SK-N-DZ (cell line): ENCODE data around the gene ATF7.
"Not testable (repeated sequence)": the region's sequence is repeated elsewhere in the genome, so short reads cannot be mapped to it uniquely, and the experiment has no call there.

Experiments
- DNase-seq: peaks from one replicate; pipeline ENCODE4 v3.0.0-alpha.2; 2015; ENCODE audit warnings: low spot score

Gene ATF7

DNA sequence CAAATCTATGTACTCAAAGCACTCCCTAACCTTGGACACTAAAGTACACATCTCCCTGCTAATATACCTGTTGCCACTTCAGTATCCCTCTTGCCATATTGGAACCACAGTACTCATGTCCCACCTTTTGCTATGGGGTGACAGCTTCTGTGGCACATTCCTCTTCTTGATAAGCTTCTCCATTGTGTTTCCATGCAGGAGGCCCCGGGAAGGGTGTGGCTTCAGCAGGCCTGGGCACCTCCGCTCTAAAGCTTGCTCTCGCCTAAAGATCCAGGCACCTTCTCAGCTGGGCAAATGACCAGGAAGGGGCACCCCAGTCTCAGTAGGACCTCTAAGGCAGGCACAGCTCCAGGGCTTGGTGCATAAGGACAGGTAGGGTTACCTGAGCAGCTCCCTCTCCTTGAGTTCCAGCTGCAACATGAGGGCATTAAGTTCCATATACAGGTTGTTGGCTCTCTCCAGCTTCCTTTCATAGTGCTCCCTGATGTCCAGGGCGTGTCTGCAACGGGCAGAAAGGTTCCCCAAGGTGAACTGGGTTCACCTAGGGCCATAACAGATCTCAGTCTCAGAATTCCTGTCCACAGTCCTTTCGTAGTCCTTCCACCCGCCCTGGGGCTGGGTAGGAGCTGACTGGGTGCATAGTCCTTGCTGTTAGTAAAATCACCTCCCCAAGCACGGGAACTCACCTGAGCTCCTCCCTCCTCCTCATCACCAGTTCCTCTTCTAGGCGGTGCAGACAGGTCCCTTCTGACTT is 142.8 kb downstream of the ATF7 start:
- DNase-seq, result no peak

- no peak for DNase-seq
Measured at GRCh38 chr12:53482626-53483168, 143.5 kb downstream of the ATF7 start.

GRCh38 chr12:53481939-53482586 is 144.1 kb downstream of the ATF7 start:
- DNase-seq, result no peak

- not testable (repeated sequence) for DNase-seq
Measured at GRCh38 chr12:53481458-53481857, 144.7 kb downstream of the ATF7 start.

- DNase-seq, result no peak
Measured at GRCh38 chr12:53480491-53481442, 145.4 kb downstream of the ATF7 start.

DNA sequence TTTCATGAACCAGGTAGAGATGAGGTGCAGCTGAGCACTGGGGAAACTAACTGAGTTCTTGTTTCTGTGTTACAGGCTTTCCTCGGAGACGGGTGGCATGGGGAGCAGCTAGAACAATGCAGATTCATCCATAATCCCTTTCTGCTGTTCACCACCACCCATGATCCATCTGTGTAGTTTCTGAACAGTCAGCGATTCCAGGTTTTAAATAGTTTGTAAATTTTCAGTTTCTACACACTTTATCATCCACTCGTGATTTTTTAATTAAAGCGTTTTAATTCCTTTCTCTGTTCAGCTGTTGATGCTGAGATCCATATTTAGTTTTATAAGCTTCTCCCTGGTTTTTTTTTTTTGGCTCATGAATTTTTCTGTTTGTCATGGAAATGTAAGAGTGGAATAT is 146.9 kb downstream of the ATF7 start:
- DNase-seq, result no peak

- no peak for DNase-seq
Measured at GRCh38 chr12:53478865-53479264, 147.3 kb downstream of the ATF7 start.

DNA sequence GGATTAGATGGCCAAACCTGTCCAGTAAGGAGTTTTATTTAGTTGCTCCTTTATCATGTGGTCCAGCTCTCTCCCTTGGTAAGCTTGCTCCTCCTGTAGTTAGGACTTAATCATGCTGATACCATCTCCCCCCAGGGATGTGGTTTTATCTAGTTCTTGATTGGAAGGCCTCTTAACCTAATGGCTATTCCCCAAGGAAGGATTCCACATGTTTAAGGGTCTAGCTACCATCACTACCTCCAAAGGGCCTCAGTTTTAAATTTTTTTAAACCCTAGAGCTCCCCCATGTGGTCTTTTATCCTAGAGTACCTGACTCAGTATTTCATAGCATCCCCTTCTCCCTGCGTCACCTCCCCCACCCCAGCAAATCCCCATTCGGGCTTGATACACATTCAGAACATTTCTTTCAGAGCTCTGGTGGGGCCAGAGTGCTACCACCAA is 149.4 kb downstream of the ATF7 start:
- peak; percentile 74 for DNase-seq

DNA sequence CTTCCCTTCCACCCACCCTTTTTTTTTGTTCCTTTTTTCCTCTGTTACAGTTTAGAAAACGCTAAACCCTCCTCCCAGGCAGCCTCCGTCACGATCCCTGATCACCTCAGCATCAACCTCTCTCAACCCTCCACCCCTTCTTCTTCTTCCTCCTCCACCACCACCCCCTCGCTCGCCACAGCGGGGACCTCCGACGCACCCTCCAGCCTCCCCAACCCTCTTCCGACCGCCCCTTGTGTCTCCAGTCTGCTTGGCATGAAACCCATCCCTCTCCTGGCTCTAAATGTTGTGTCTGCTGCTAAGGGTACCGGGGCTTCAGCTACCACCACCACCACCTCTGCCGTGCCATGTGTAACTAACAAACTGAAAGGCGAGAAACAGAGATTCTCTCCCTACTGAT is 151.4 kb downstream of the ATF7 start:
- no peak for DNase-seq

- no peak for DNase-seq
Measured at GRCh38 chr12:53474077-53474476, 152.1 kb downstream of the ATF7 start.

- DNase-seq, result no peak
Measured at GRCh38 chr12:53472056-53472582, 154.1 kb downstream of the ATF7 start.

GRCh38 chr12:53468282-53468681 is 157.9 kb downstream of the ATF7 start:
- DNase-seq, result no peak

DNA sequence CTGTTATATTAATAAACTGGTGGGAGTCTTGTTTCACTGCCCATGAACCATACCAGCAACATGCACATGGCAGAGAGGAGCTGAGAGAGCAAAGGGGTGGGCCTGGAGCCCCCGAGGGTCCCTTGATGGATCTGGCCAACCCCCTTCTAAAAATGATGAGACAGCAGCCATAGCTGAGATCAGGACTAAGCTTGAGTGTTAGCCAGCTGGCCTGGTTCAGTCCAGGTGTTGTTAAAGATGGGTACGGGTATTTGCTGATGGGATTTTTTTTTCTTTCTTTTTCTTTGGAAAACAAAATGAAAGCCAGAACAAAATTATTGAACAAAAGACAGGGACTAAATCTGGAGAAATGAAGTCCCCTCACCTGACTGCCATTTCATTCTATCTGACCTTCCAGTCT is 158.3 kb downstream of the ATF7 start:
- DNase-seq, result no peak

GRCh38 chr12:53467082-53467481 is 159.1 kb downstream of the ATF7 start:
- no peak for DNase-seq

- no peak for DNase-seq
Measured at GRCh38 chr12:53466640-53467039, 159.5 kb downstream of the ATF7 start.

GRCh38 chr12:53465679-53466078 is 160.5 kb downstream of the ATF7 start:
- DNase-seq, result no peak

DNA sequence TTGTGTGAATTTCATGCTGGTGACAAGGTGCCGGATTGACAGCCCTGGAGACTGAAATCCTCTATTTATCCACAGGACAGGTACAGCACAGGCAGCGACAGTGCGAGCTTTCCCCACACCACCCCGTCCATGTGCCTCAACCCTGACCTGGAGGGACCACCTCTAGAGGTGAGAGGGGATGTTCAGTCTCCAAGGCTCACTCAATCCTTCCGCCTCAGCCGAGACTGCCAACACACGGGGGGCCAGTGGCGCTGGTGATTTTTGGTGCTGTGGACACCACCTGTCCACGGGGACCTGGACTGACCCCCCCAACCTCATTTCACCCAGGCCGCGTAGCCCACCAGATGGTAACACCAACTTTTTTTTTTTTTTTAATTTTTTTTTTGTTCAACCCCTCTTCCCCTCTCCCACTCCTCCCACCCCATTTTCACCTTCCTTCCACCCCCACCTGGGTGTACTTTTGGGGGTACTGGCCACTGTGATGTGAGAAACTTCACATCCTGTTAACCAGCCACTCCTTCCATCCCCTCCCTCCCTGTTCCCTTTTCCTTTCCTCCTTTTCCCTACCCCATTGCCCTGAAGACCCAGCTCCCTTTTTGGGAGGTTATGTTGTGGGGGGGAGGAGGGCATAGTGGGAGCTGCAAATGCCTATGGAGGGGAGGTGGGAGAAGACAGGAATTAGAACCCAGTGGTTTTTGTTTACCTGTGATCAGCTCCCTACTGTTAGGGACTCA is 161.3 kb downstream of the ATF7 start:
- no peak for DNase-seq

DNA sequence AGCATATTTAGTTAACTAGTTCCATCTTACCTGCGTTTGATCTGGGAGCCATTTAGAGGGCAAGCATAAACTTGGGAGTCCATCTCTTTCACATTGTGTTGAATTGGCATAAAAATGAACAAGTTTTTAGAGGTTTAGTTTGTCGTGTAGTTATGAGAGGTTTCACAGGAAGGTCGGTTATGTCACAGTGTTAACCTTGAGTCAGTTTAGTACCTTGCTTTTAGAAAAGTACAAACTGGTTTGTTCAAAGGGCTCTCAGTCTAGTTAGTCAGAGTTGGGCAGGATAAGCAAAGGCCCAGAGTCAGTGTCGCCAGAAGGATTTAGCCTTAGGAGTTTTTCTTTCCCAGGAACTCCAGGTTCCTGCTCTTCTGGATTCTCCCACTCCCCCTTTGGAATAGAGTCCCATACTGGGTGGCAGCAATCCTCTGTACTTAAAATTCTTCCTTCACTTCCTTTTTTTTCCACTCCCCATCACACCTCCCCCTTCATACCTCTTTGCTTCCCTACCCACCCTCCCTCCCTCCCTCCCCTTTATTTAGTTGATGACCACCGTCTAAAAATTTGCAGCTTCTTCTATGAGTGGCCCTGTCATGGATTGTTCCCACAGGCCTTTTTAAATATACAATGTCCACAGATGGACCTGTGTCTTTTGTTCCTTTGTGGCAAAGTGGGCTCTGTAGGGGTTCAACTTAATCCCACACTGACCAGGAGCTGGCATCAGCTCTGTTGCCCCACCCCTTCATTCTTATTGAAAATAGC is 162.2 kb downstream of the ATF7 start:
- no peak for DNase-seq

DNA sequence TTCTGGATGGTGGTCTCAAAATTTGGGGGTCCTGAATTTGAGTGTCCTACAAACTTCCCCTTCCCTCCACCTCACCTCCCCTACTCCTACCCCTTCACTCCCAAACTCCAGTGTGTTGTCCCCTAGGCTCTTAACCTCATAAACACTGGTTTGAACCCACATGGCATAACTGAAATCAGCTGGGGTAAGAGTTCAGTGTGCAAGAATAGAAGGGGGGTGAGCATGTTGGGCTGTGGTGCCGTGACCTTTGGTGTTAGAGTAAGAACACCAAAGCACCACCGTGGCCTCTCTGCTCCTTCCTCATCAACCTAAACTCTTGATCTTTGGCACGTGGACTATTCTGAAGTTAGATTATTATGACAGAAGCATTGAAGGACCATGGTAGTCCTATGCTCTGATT is 163.2 kb downstream of the ATF7 start:
- DNase-seq, result no peak

DNA sequence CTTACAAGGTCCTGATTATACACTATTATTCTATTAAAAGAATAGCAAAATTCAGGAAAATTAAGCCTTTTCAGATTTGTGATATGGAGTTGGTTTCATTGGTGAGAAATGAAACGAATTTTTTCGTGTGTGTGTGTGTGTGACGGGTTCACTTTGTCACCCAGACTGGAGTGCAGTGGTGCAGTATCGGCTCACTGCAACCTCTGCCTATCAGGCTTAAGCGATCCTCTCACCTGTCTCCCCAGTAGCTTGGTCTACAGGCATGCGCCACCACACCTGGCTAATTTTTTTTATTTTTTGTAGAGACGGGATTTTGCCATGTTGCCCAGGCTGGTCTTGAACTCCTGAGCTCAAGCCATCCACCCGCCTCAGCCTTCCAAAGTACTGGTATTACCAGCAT is 164.6 kb downstream of the ATF7 start:
- DNase-seq, result no peak
